Adipose tissue (tissue), 3 donors: ENCODE data around the gene OPTC. TPM values are rescaled to one million over a fixed set of nuclear protein-coding genes. Genes with fewer than 3 reads are reported as not detected.
"Not testable (repeated sequence)": the region's sequence is repeated elsewhere in the genome, so short reads cannot be mapped to it uniquely, and the experiment has no call there.

Experiments used
- H3K27ac ChIP-seq: one replicate; pipeline ENCODE4 v1.5.1; 2013; ENCODE audit warnings: low read depth, low read length
- WGBS, 3 donors: extraction: QIAGEN DNeasy Blood & Tissue Kit; methylation state at CpG; one replicate each; pipeline ENCODE4 v1.1.7; 2013; 5-methylcytosine and 5-hydroxymethylcytosine counted together
- polyA plus RNA-seq, 3 donors: library from polyadenylated mRNA; stranded (reverse); fragments of 200-250 nt; gene quantifications; one replicate each; pipeline ENCODE4 v1.2.3, GENCODE V29; 2013
- donor health status: healthy with polysubstance abuse.
- donor health status: Bipolar disorder and iron deficiency.
- donor health status: healthy.

OPTC gene
- polyA plus RNA-seq, 3 donors: not detected

GRCh38 chr1:203507759-203508158 is 13.8 kb downstream of the OPTC start:
- no peak overlapping the region for H3K27ac ChIP-seq
- WGBS, 3 donors: 19 to 60% (median 29%) methylated on average over 1 of the region's 1 CpG

GRCh38 chr1:203508463-203509073 is 14.6 kb downstream of the OPTC start:
- 68 to 83% (median 68%) methylated on average over 10 of the region's 10 CpGs for WGBS, 3 donors
- no peak overlapping the region for H3K27ac ChIP-seq

- 40 to 75% (median 56%) methylated on average over 1 of the region's 1 CpG for WGBS, 3 donors
- H3K27ac ChIP-seq: no peak overlapping the region
Measured at GRCh38 chr1:203509135-203509534, 15.2 kb downstream of the OPTC start.

- H3K27ac ChIP-seq: no peak overlapping the region
- 62 to 77% (median 73%) methylated on average over 6 of the region's 6 CpGs for WGBS, 3 donors
Measured at GRCh38 chr1:203511513-203511912, 17.6 kb downstream of the OPTC start.

GRCh38 chr1:203511930-203512329 is 18.0 kb downstream of the OPTC start:
- WGBS, 3 donors: 74 to 79% (median 75%) methylated on average over 4 of the region's 4 CpGs
- no peak overlapping the region for H3K27ac ChIP-seq

- 54 to 57% (median 54%) methylated on average over 1 of the region's 1 CpG for WGBS, 3 donors
- no peak overlapping the region for H3K27ac ChIP-seq
Measured at GRCh38 chr1:203512517-203512847, 18.5 kb downstream of the OPTC start.

- WGBS, 3 donors: 40 to 77% (median 44%) methylated on average over 10 of the region's 10 CpGs
- no peak overlapping the region for H3K27ac ChIP-seq
Measured at GRCh38 chr1:203512848-203513584, 19.1 kb downstream of the OPTC start.

- 65 to 87% (median 69%) methylated on average over 9 of the region's 9 CpGs for WGBS, 3 donors
- H3K27ac ChIP-seq: no peak overlapping the region
Measured at GRCh38 chr1:203513585-203514031, 19.7 kb downstream of the OPTC start.

- no peak overlapping the region for H3K27ac ChIP-seq
- 89 to 94% (median 93%) methylated on average over 9 of the region's 9 CpGs for WGBS, 3 donors
Measured at GRCh38 chr1:203516184-203516583, 22.2 kb downstream of the OPTC start.

GRCh38 chr1:203516906-203517305 is 23.0 kb downstream of the OPTC start:
- 71 to 78% (median 74%) methylated on average over 5 of the region's 5 CpGs for WGBS, 3 donors
- H3K27ac ChIP-seq: no peak overlapping the region

- 85 to 89% (median 87%) methylated on average over 11 of the region's 11 CpGs for WGBS, 3 donors
- no peak overlapping the region for H3K27ac ChIP-seq
Measured at GRCh38 chr1:203517426-203518110, 23.6 kb downstream of the OPTC start.

- 92 to 100% (median 97%) methylated on average over 4 of the region's 4 CpGs for WGBS, 3 donors
- H3K27ac ChIP-seq: not testable (repeated sequence)
Measured at GRCh38 chr1:203518139-203518538, 24.2 kb downstream of the OPTC start.

GRCh38 chr1:203518541-203518940 is 24.6 kb downstream of the OPTC start:
- H3K27ac ChIP-seq: no peak overlapping the region
- WGBS, 3 donors: 93 to 95% (median 95%) methylated on average over 7 of the region's 7 CpGs

- 75 to 96% (median 94%) methylated on average over 10 of the region's 10 CpGs for whole genome bisulfite sequencing, 3 donors
- H3K27ac ChIP-seq: no peak overlapping the region
Measured at GRCh38 chr1:203519053-203519840, 25.3 kb downstream of the OPTC start.

- 94 to 96% (median 95%) methylated on average over 6 of the region's 6 CpGs for WGBS, 3 donors
- H3K27ac ChIP-seq: no peak overlapping the region
Measured at GRCh38 chr1:203519896-203520295, 25.9 kb downstream of the OPTC start.

GRCh38 chr1:203520315-203520714 is 26.4 kb downstream of the OPTC start:
- H3K27ac ChIP-seq: no peak overlapping the region
- WGBS, 3 donors: 56 to 91% (median 62%) methylated on average over 5 of the region's 5 CpGs

GRCh38 chr1:203521074-203521794 is 27.3 kb downstream of the OPTC start:
- no peak overlapping the region for H3K27ac ChIP-seq
- 66 to 79% (median 74%) methylated on average over 10 of the region's 10 CpGs for WGBS, 3 donors

- H3K27ac ChIP-seq: no peak overlapping the region
- 71 to 86% (median 83%) methylated on average over 5 of the region's 5 CpGs for WGBS, 3 donors
Measured at GRCh38 chr1:203521812-203522211, 27.9 kb downstream of the OPTC start.
